IMR-90 (cell line): Measurements from ENCODE around the gene RAMP3. TPM values are rescaled to one million over a fixed set of nuclear protein-coding genes. Genes with fewer than 3 reads are reported as not detected.

ENCODE experiments used
- ATAC-seq: fragments of 200-7000 bp; cut with Tn5 transposase; 2 replicates; pipeline ENCODE4 v1.9.1; 2020; ENCODE audit warnings: low read depth, mild to moderate bottlenecking, moderate library complexity
- BruUV-seq: library from RNA; stranded (reverse); fragments of 400-500 nt; replicated peaks from 2 replicates; lab custom pipeline; 2021; lab: Mats Ljungman, UMichigan
- CTCF ChIA-PET: fragments of 300-600 bp; formaldehyde crosslinking; extraction: SDS; loops from one replicate; lab custom pipeline; 2021; ENCODE audit warnings: antibody characterized with exemption; lab: Yijun Ruan, JAX
- POLR2A ChIA-PET: fragments of 300-600 bp; sonication (Branson Sonifier 250); formaldehyde crosslinking; loops from one replicate; lab custom pipeline; 2022; ENCODE audit warnings: antibody characterized with exemption; ENCODE audit not compliant: unreplicated experiment; lab: Charles Lee
- DNase-seq: peaks from one replicate; pipeline ENCODE4 v3.0.0; 2013
- H2AFZ ChIP-seq: replicated peaks from 2 replicates; pipeline ENCODE3; 2013; ENCODE audit warnings: low read length, mild to moderate bottlenecking; ENCODE audit not compliant: poor library complexity
- H2AK5ac ChIP-seq: 2 replicates; pipeline ENCODE4 v1.6.1; 2013; ENCODE audit warnings: low read depth, low read length, inconsistent platforms
- H2AK9ac ChIP-seq: replicated peaks from 2 replicates; pipeline ENCODE3; 2013; ENCODE audit warnings: mild to moderate bottlenecking, low read depth, low read length, moderate library complexity; ENCODE audit not compliant: poor library complexity
- H2BK120ac ChIP-seq: 2 replicates; pipeline ENCODE4 v1.6.1; 2013; ENCODE audit warnings: low read depth, low read length, inconsistent platforms
- H2BK15ac ChIP-seq: 3 replicates; pipeline ENCODE4 v1.6.1; 2013; ENCODE audit warnings: low read depth, low read length, inconsistent platforms
- H2BK20ac ChIP-seq: 2 replicates; pipeline ENCODE4 v1.6.1; 2013; ENCODE audit warnings: low read depth, mild to moderate bottlenecking, inconsistent platforms, low read length, moderate library complexity
- H2BK5ac ChIP-seq: 2 replicates; pipeline ENCODE4 v1.6.1; 2013; ENCODE audit warnings: mild to moderate bottlenecking, low read depth, low read length, inconsistent platforms; ENCODE audit not compliant: poor library complexity, severe bottlenecking
- H3K14ac ChIP-seq: replicated peaks from 2 replicates; pipeline ENCODE4 v1.6.1; 2013; ENCODE audit warnings: low read depth, low read length, inconsistent platforms
- H3K18ac ChIP-seq: 2 replicates; pipeline ENCODE4 v1.6.1; 2013; ENCODE audit warnings: low read depth, low read length, control low read depth
- H3K23ac ChIP-seq: 2 replicates; pipeline ENCODE4 v1.6.1; 2013; ENCODE audit warnings: low read depth, low read length, inconsistent platforms
- H3K27ac ChIP-seq: 2 replicates; pipeline ENCODE4 v1.5.1; 2013; ENCODE audit warnings: mild to moderate bottlenecking, control low read depth, low read length; ENCODE audit not compliant: insufficient read depth
- H3K27me3 ChIP-seq: 2 replicates; pipeline ENCODE4 v1.6.1; 2013; ENCODE audit warnings: low read length; ENCODE audit not compliant: control insufficient read depth, insufficient read depth
- H3K36me3 ChIP-seq: 2 replicates; pipeline ENCODE4 v1.6.1; 2013; ENCODE audit warnings: low read length, mixed read lengths; ENCODE audit not compliant: control insufficient read depth, insufficient read depth
- H3K4ac ChIP-seq: 2 replicates; pipeline ENCODE4 v1.6.1; 2013; ENCODE audit warnings: low read depth, low read length, inconsistent platforms
- H3K4me1 ChIP-seq: 2 replicates; pipeline ENCODE4 v1.6.1; 2013; ENCODE audit warnings: low read length, mixed read lengths; ENCODE audit not compliant: control insufficient read depth, insufficient read depth
- H3K4me2 ChIP-seq: 2 replicates; pipeline ENCODE4 v1.6.1; 2013; ENCODE audit warnings: low read depth, mild to moderate bottlenecking, control low read depth, low read length, moderate library complexity
- H3K4me3 ChIP-seq: 2 replicates; pipeline ENCODE4 v1.5.1; 2013; ENCODE audit warnings: low read depth, mild to moderate bottlenecking, control low read depth, low read length, moderate library complexity; ENCODE audit not compliant: insufficient read depth
- H3K56ac ChIP-seq: 2 replicates; pipeline ENCODE4 v1.6.1; 2013; ENCODE audit warnings: low read length, inconsistent platforms; ENCODE audit not compliant: insufficient read depth; ENCODE audit errors: extremely low read depth
- H3K79me1 ChIP-seq, 2 experiments: 2 replicates each; pipeline ENCODE4 v1.6.1; 2013; ENCODE audit warnings: low read length in 2 of 2, inconsistent platforms in 1 of 2, low read depth in 1 of 2
- H3K9ac ChIP-seq: 2 replicates; pipeline ENCODE4 v1.6.1; 2013; ENCODE audit warnings: low read depth, low read length, control low read depth
- H3K9me1 ChIP-seq: 2 replicates; pipeline ENCODE4 v1.6.1; 2013; ENCODE audit warnings: low read length, inconsistent platforms; ENCODE audit not compliant: insufficient read depth
- H3K9me3 ChIP-seq: 2 replicates; pipeline ENCODE4 v1.6.1; 2013; ENCODE audit warnings: low read length; ENCODE audit not compliant: control insufficient read depth, insufficient read depth
- H4K20me1 ChIP-seq: 2 replicates; pipeline ENCODE4 v1.6.1; 2013; ENCODE audit warnings: low read length, inconsistent platforms; ENCODE audit not compliant: insufficient read depth
- H4K5ac ChIP-seq: 2 replicates; pipeline ENCODE4 v1.6.1; 2013; ENCODE audit warnings: mild to moderate bottlenecking, low read depth, low read length, control low read depth
- H4K8ac ChIP-seq, 2 experiments: 2 replicates each; pipeline ENCODE4 v1.6.1; 2013; ENCODE audit warnings: low read depth in 2 of 2, low read length in 2 of 2, control low read depth in 1 of 2, inconsistent platforms in 1 of 2
- H4K91ac ChIP-seq: 2 replicates; pipeline ENCODE4 v1.6.1; 2013; ENCODE audit warnings: low read depth, low read length, inconsistent platforms; ENCODE audit not compliant: insufficient read depth
- BHLHE40 ChIP-seq: fragments of 150-350 bp; IDR thresholded peaks from 2 replicates; pipeline ENCODE4 v1.6.1; 2016; ENCODE audit warnings: mild to moderate bottlenecking, low read depth, low read length
- CEBPB ChIP-seq: IDR thresholded peaks from 2 replicates; pipeline ENCODE4 v1.6.1; 2012; ENCODE audit warnings: low read depth, low read length, improper control_type of control experiment
- CHD1 ChIP-seq: IDR thresholded peaks from 2 replicates; pipeline ENCODE4 v1.6.1; 2012; ENCODE audit warnings: low read depth, low read length, improper control_type of control experiment
- CTCF ChIP-seq: conservative IDR thresholded peaks from 2 replicates; pipeline ENCODE4 v1.5.1; 2012; ENCODE audit warnings: mild to moderate bottlenecking, low read depth, low read length, improper control_type of control experiment
- ELK1 ChIP-seq: fragments of 150-350 bp; IDR thresholded peaks from 2 replicates; pipeline ENCODE4 v1.6.1; 2016; ENCODE audit warnings: low read depth, mild to moderate bottlenecking, low read length, moderate library complexity, borderline replicate concordance
- FOS ChIP-seq: fragments of 150-350 bp; IDR thresholded peaks from 2 replicates; pipeline ENCODE4 v1.6.1; 2016; ENCODE audit warnings: low read depth, low read length
- MAFK ChIP-seq: IDR thresholded peaks from 2 replicates; pipeline ENCODE4 v1.6.1; 2012; ENCODE audit warnings: low read depth, low read length, improper control_type of control experiment
- MAZ ChIP-seq: IDR thresholded peaks from 2 replicates; pipeline ENCODE4 v1.6.1; 2012; ENCODE audit warnings: low read depth, mild to moderate bottlenecking, low read length, improper control_type of control experiment, moderate library complexity, borderline replicate concordance
- MXI1 ChIP-seq: IDR thresholded peaks from 2 replicates; pipeline ENCODE4 v1.6.1; 2012; ENCODE audit warnings: low read depth, mild to moderate bottlenecking, low read length, moderate library complexity, borderline replicate concordance
- NFE2L2 ChIP-seq: fragments of 150-350 bp; IDR thresholded peaks from 2 replicates; pipeline ENCODE4 v1.6.1; 2016; ENCODE audit warnings: low read depth, mild to moderate bottlenecking, low read length
- RAD21 ChIP-seq: IDR thresholded peaks from 2 replicates; pipeline ENCODE4 v1.6.1; 2012; ENCODE audit warnings: low read length, improper control_type of control experiment
- RCOR1 ChIP-seq: IDR thresholded peaks from 2 replicates; pipeline ENCODE4 v1.6.1; 2012; ENCODE audit warnings: mild to moderate bottlenecking, low read length, improper control_type of control experiment; ENCODE audit not compliant: insufficient replicate concordance
- RFX5 ChIP-seq: IDR thresholded peaks from 2 replicates; pipeline ENCODE4 v1.8.0; 2012; ENCODE audit warnings: low read depth, mild to moderate bottlenecking, low read length, moderate library complexity
- SMC3 ChIP-seq: fragments of 150-350 bp; IDR thresholded peaks from 2 replicates; pipeline ENCODE4 v1.6.1; 2016; ENCODE audit warnings: low read depth, mild to moderate bottlenecking, antibody characterized with exemption, low read length, moderate library complexity
- USF2 ChIP-seq: fragments of 150-350 bp; IDR thresholded peaks from 2 replicates; pipeline ENCODE4 v1.6.1; 2017; ENCODE audit warnings: mild to moderate bottlenecking, antibody characterized with exemption, low read length, low read depth
- WGBS, 2 experiments: methylation state at CpG; one replicate each; pipeline versions ENCODE4 v1.1.5 to v1.1.7; 2013; ENCODE audit warnings: missing lambda C conversion rate in 2 of 2; ENCODE audit not compliant: insufficient read length in 1 of 2; ENCODE audit errors: extremely low coverage in 2 of 2; 5-methylcytosine and 5-hydroxymethylcytosine counted together
- dilution Hi-C: fragments of 300-500 bp; cut with HindIII; formaldehyde crosslinking; loops from one replicate; pipeline ENCODE4 v1.14.3; 2018; ENCODE audit warnings: low sequenced_read_pairs; ENCODE audit not compliant: unreplicated experiment
- in situ Hi-C: fragments of 300-500 bp; cut with MboI; formaldehyde crosslinking; loops from 3 replicates; pipeline ENCODE4 v1.14.3; 2019; ENCODE audit warnings: low sequenced_read_pairs, inconsistent platforms, mixed read lengths
- intact Hi-C: fragments of 100-400 bp; cut with micrococcal nuclease; formaldehyde crosslinking; loops from 2 replicates; pipeline ENCODE4 v1.10.0; 2022
- polyA plus RNA-seq, 3 experiments: library from polyadenylated mRNA; depleted of rRNA; stranded (reverse); fragments of >200 nt; gene quantifications; 2 replicates each; pipeline ENCODE4 v1.2.3, GENCODE V29; 2012; ENCODE audit warnings: low replicate concordance in 1 of 3
- total RNA-seq: library from RNA; depleted of rRNA; stranded (reverse); fragments of >200 nt; gene quantifications from 2 replicates; pipeline ENCODE4 v1.2.3, GENCODE V29; 2012

The RAMP3 gene
- total and polyA plus RNA-seq, 2 of the 4 experiments (the other 2 are of a cell fraction), result not detected

- no peak overlapping the region for H3K4me3 ChIP-seq
- no peak overlapping the region for H3K56ac ChIP-seq
- POLR2A ChIA-PET, result no interaction called here
- H4K20me1 ChIP-seq, result no peaks in the 10 kb centered on the region
- in situ Hi-C loops (no loop called here), dilution Hi-C loops (no loop called here), intact Hi-C loops (no loop called here)
- no peaks in the 10 kb centered on the region for H3K79me1 ChIP-seq
- no peak overlapping the region for H3K4ac ChIP-seq
- H2BK5ac ChIP-seq, result no peak overlapping the region
- no peak overlapping the region for H3K18ac ChIP-seq
- H4K8ac ChIP-seq, result no peak overlapping the region
- H4K91ac ChIP-seq, result no peak overlapping the region
- H2BK20ac ChIP-seq, result no peak overlapping the region
- no peak overlapping the region for H3K9ac ChIP-seq
- no peak overlapping the region for H2BK120ac ChIP-seq
- H3K9me1 ChIP-seq, result no peaks in the 10 kb centered on the region
- no peak overlapping the region for H3K23ac ChIP-seq
- peaks cover 27% of the 10 kb centered on the region for H3K27me3 ChIP-seq
- H3K14ac ChIP-seq, result no peak overlapping the region
- H2AK5ac ChIP-seq, result no peak overlapping the region
- H3K4me1 ChIP-seq, result no peaks in the 10 kb centered on the region
- ATAC-seq (no peak), DNase-seq (no peak)
- CTCF ChIA-PET, result no interaction called here
- H3K27ac ChIP-seq, result no peak overlapping the region
- H4K5ac ChIP-seq, result no peak overlapping the region
- no peak overlapping the region for H2AFZ ChIP-seq
- H3K4me2 ChIP-seq, result no peak overlapping the region
- TF ChIP-seq CHD1 (no peak), RAD21 (no peak), NFE2L2 (no peak), FOS (no peak), MAFK (no peak), RCOR1 (no peak), MXI1 (no peak), RFX5 (no peak), BHLHE40 (no peak), CEBPB (no peak), CTCF (no peak), USF2 (no peak), ELK1 (no peak), SMC3 (no peak), MAZ (no peak)
- BruUV-seq, result no TSS peak
- H3K36me3 ChIP-seq, result no peaks in the 10 kb centered on the region
- H3K9me3 ChIP-seq, result no peaks in the 10 kb centered on the region
- no peak overlapping the region for H2BK15ac ChIP-seq
- WGBS, 2 experiments, result no CpG with 5 or more reads among the region's 4 CpGs
- no peak overlapping the region for H2AK9ac ChIP-seq
Measured at GRCh38 chr7:45117582-45117981, 40.0 kb upstream of the RAMP3 start.
